GM13977 (cell line): ENCODE results near the gene TNFRSF12A.

Experiments used
- DNase-seq: peaks from one replicate; pipeline ENCODE4 v3.0.0; 2012; ENCODE audit warnings: low spot score
- in situ Hi-C: fragments of 300-500 bp; cut with MboI; formaldehyde crosslinking; loops from one replicate; pipeline ENCODE4 v1.12.0; 2022; ENCODE audit warnings: low sequenced_read_pairs, low pct_unique_long_range_greater_than_20kb, mixed read lengths, inconsistent platforms; ENCODE audit not compliant: unreplicated experiment
- TF ChIP-seq, protein P1 (sequence below): IDR thresholded peaks from 2 replicates; pipeline ENCODE4 v1.5.1; 2012; ENCODE audit warnings: mild to moderate bottlenecking, control low read depth; ENCODE audit not compliant: insufficient read depth; ENCODE audit errors: extremely low read depth, missing control alignments

The TNFRSF12A gene

DNA sequence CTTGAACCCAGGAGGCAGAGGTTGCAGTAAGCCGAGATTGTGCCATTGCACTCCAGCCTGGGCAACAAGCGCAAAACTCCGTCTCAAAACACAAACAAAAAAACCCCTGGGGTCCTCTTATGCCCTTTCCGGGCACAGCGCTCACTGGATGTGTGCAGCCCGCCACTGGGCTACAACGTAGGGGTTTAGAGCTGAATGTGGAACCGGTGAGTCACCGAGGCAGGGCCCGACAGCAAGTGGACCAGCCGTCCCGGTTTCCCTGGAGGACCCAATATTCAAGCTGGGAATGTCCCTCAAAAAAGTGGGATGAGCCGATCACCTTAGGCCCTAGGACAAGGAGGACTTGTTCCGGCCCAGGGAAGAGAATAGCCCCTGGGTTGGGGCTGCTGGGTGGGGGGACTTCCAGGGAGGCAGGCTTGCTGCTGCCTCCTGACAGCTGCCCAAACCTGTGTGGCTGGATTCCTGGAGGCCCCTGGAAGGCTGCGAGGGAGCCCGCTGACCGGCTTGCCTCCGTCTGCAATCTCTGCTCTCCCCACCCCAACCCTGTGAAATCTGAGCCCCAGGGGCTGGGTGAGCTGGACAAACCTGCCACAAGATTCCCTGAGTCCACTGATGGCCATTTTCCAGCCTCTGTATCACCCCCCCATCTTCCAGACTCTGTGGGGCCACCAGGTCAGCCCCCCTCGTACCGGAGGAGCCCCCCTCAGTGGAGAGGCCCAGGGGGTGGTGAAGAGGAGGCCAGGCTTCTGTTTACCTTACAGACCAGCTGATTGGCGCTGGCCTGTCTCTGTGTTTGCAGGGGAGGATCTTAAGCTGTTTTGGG lies 10.4 kb upstream of the TNFRSF12A start:
- TF ChIP-seq, protein P1, sequence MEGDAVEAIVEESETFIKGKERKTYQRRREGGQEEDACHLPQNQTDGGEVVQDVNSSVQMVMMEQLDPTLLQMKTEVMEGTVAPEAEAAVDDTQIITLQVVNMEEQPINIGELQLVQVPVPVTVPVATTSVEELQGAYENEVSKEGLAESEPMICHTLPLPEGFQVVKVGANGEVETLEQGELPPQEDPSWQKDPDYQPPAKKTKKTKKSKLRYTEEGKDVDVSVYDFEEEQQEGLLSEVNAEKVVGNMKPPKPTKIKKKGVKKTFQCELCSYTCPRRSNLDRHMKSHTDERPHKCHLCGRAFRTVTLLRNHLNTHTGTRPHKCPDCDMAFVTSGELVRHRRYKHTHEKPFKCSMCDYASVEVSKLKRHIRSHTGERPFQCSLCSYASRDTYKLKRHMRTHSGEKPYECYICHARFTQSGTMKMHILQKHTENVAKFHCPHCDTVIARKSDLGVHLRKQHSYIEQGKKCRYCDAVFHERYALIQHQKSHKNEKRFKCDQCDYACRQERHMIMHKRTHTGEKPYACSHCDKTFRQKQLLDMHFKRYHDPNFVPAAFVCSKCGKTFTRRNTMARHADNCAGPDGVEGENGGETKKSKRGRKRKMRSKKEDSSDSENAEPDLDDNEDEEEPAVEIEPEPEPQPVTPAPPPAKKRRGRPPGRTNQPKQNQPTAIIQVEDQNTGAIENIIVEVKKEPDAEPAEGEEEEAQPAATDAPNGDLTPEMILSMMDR, result no peak
- DNase-seq, result no peak
- in situ Hi-C loops, result no loop called here

DNA sequence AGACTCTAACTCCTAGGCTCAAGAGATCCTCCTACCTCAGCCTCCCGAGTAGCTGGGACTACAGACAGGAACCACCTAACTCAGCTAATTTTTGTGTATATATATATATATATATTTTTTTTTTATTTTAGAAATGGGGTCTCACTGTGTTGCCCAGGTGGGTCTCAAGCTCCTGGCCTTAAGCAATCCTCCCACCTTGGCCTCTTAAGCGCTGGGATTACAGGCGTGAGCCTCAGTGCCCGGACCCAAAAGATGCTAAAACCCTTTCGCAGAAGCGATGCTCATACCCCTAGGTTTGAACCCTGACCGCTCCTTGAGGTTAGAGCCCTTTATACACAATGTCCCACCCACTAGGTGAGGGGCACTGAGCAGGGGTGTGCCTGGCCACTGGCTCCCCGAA lies 9.7 kb upstream of the TNFRSF12A start:
- in situ Hi-C loops, result no loop called here

DNA sequence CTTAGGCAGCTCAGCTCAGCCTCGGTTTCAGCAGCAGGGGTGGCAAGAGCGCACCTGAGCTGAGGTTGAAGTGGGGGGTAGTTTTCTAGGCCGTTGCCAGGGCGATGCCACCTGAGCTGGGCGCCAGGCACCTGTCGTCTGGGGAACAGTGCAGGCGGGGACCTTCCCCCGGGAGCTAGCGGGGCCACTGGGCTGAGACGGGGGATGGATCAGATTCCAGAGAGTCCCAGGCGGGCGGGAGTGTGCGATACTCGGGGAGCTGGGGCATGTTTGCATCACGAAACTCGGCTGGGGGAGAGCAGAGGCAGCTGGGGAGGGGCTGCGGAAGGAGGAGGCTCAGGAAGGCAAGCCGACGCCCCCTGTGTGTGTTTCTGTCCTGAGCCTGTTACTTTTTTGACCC lies 7.9 kb upstream of the TNFRSF12A start:
- no peak for DNase-seq
- in situ Hi-C loops, result no loop called here
- TF ChIP-seq, protein P1, result no peak

More for the DNA sequence above, 9.7 kb upstream of the TNFRSF12A start:
- no peak for DNase-seq
- TF ChIP-seq, protein P1, result no peak

DNA sequence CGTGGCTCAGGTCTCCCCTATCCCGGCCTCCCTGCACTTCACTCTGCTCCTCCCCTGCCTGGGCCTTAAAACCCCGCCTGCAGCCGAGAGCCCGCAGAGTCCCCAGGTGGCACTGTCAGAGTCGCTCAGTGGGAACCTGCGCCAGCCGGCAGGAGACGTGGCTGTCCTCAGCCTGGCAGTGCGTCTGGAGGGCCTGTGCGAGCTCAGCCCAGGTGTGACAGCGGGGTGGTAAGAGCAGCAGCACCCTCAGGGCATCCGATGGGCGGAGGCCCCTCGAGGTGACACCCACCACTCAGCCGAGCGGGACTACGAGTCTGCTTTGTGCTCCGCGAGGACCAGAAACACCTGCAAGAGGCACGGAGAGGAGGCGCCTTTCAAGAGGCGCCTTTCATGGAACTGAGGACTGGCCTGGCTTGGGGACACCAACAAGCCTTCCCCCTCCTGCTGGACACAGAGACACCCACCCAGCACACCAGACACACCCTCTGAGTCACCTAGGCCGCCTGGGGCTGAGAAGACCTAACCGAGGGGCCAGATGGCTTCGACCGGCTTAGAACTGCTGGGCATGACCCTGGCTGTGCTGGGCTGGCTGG lies 7.2 kb upstream of the TNFRSF12A start, which contains the start of gene CLDN9:
CLDN9 (plus strand) TSS at position 96 of the 593 bp plus-strand sequence; CDS start at position 536, 440 bp downstream.
- in situ Hi-C loops, result no loop called here
- DNase-seq, result no peak
- TF ChIP-seq, protein P1, result no peak

DNA sequence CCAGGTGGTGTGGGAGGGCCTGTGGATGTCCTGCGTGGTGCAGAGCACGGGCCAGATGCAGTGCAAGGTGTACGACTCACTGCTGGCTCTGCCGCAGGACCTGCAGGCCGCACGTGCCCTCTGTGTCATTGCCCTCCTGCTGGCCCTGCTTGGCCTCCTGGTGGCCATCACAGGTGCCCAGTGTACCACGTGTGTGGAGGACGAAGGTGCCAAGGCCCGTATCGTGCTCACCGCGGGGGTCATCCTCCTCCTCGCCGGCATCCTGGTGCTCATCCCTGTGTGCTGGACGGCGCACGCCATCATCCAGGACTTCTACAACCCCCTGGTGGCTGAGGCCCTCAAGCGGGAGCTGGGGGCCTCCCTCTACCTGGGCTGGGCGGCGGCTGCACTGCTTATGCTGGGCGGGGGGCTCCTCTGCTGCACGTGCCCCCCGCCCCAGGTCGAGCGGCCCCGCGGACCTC lies 6.6 kb upstream of the TNFRSF12A start:
- DNase-seq, result no peak
- in situ Hi-C loops, result no loop called here
- TF ChIP-seq, protein P1, result no peak

DNA sequence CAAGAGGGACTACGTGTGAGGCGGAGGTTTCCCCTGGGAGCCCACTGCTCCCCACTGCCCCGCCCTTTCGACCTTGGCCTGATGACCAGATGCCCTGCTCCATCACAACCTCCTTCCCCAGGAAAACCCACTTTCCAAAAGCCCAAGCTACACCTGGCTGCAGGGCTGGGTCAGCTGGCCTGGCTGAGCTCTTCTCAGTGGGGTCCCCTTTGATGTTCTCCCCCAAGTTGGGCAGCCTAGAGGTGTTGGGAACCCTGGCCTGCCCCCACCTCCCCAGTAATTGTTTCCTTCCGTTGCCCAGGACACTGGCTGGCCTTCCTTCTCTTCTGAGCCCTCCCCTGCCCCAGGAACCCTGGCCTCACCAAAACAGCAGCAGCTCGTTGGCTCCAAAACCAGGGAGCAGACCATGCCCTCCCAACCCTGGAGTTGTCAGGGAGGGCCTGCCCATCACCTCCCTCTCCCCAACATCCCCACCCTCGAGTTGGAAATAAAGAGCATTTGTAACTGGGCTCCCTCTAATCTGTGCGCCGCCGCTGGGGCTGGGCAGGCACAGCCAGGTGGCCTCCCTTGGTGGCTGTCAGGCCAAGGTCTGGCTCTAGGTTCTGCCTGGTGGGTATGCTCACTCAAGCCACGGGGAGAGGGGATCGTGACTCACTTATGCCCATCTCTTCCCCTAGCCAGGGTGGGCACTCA lies 6.0 kb upstream of the TNFRSF12A start:
- in situ Hi-C loops, result no loop called here
- TF ChIP-seq, protein P1, result no peak

More for the DNA sequence above, 6.0 kb upstream of the TNFRSF12A start:
- no peak for DNase-seq
